H1 (cell line): Measurements from ENCODE around the gene UFC1. TPM values are rescaled to one million over a fixed set of nuclear protein-coding genes. Genes with fewer than 3 reads are reported as not detected.

Experiments used
- BACH1 ChIP-seq: IDR thresholded peaks from 2 replicates; pipeline ENCODE4 v1.6.1; 2012; ENCODE audit warnings: low read length, improper control_type of control experiment
- GABPA ChIP-seq: IDR thresholded peaks from 2 replicates; pipeline ENCODE4 v1.6.1; 2011; ENCODE audit warnings: mild to moderate bottlenecking, low read length, moderate library complexity, borderline replicate concordance; ENCODE audit not compliant: insufficient read depth
- HDAC6 ChIP-seq: IDR thresholded peaks from one replicate; pipeline ENCODE4 v1.7.1; 2012; ENCODE audit warnings: low read depth, mild to moderate bottlenecking, inconsistent platforms, low read length, moderate library complexity
- NRF1 ChIP-seq: IDR thresholded peaks from 2 replicates; pipeline ENCODE4 v1.6.1; 2011; ENCODE audit warnings: mild to moderate bottlenecking, low read depth, low read length, improper control_type of control experiment
- POLR2AphosphoS5 ChIP-seq: IDR thresholded peaks from 2 replicates; pipeline ENCODE4 v1.6.1; 2011; ENCODE audit warnings: low read depth, low read length
- SIN3A ChIP-seq, 2 experiments: IDR thresholded peaks in 1 of 2; conservative IDR thresholded peaks in 1 of 2; 2 replicates each; pipeline ENCODE4 v1.6.1; 2011 to 2012; ENCODE audit warnings: low read length in 2 of 2, improper control_type of control experiment in 1 of 2, low read depth in 1 of 2, mild to moderate bottlenecking in 1 of 2
- TEAD4 ChIP-seq: IDR thresholded peaks from 2 replicates; pipeline ENCODE4 v1.6.1; 2012; ENCODE audit warnings: low read depth, low read length, inconsistent platforms, mixed read lengths
- YY1 ChIP-seq: IDR thresholded peaks from 2 replicates; pipeline ENCODE4 v1.6.1; 2011; ENCODE audit warnings: low read depth, mild to moderate bottlenecking, low read length
- polyA plus RNA-seq, 7 experiments: library from polyadenylated mRNA; depleted of rRNA in 3 of 7; stranded (reverse) in 5 of 7; unstranded in 2 of 7; fragments of >200 nt in 5 of 7; fragments of 200-250 nt in 2 of 7; gene quantifications; 1 replicate in 5 of 7; 2 replicates in 1 of 7; 4 replicates in 1 of 7; pipeline versions ENCODE4 v1.2.1 to v1.2.3, GENCODE V29; 2011 to 2013; ENCODE audit warnings: missing spikeins in 2 of 7, mixed read lengths in 2 of 7
- total RNA-seq: library from RNA; stranded (reverse); fragmentation: NEBNext Ultra II Directional; extraction: Animal tissue kit (Norgen Biotek cat#: 25700); gene quantifications from 2 replicates; pipeline ENCODE4 v1.2.1, GENCODE V29; 2021

Gene UFC1
- total and polyA plus RNA-seq, 2 of the 8 experiments (the other 6 are each of a cell fraction or from before 2014, with no cell fraction given): 67.8 to 102 TPM

GRCh38 chr1:161177936-161178244, 24.1 kb downstream of the UFC1 start (continued):
- TF ChIP-seq BACH1 (no peak), POLR2AphosphoS5 (no peak), YY1 (no peak), TEAD4 (no peak), SIN3A (conservative IDR thresholded peaks at IDR 0.05 in 1 of 2, IDR thresholded peaks at IDR 0.05 in 1 of 2; ENCODE audit: low read depth in 1 of 2, low read length in 2 of 2) (no peak), GABPA (no peak), NRF1 (no peak), HDAC6 (no peak)
